ENCODE measurements around the gene EPHA6.

- TF ChIP-seq ZNF134 (CRISPR knock-in tag; conservative IDR thresholded peaks at IDR 0.05) (no peak), JUNB (CRISPR knock-in tag; conservative IDR thresholded peaks at IDR 0.05) (no peak), SP2 (IDR thresholded peaks at IDR 0.05; ENCODE audit: extremely low read depth, low read depth, low read length, poor library complexity, severe bottlenecking) (no peak), ATF6 (CRISPR knock-in tag; IDR thresholded peaks at IDR 0.05) (no peak), RFX5 (IDR thresholded peaks at IDR 0.05; ENCODE audit: low read depth, low read length) (no peak), SIN3A (IDR thresholded peaks at IDR 0.05; ENCODE audit: borderline replicate concordance in 2 of 2, control insufficient read depth in 1 of 2, low read depth in 2 of 2, low read length in 2 of 2) (no peak), FIP1L1 (IDR thresholded peaks at IDR 0.05; ENCODE audit: low read depth, low read length, poor library complexity, severe bottlenecking) (no peak), KDM1A (IDR thresholded peaks at IDR 0.05) (no peak), ZNF280B (CRISPR knock-in tag; IDR thresholded peaks at IDR 0.05) (no peak), NFIC (IDR thresholded peaks at IDR 0.05) (no peak), NBN (IDR thresholded peaks at IDR 0.05; ENCODE audit: low read depth) (no peak), ZNF407 (IDR thresholded peaks at IDR 0.05; ENCODE audit: low read depth) (no peak), ZFP30 (CRISPR knock-in tag; IDR thresholded peaks at IDR 0.05; ENCODE audit: borderline replicate concordance) (no peak), XRCC4 (IDR thresholded peaks at IDR 0.05; ENCODE audit: extremely low read depth, insufficient read depth, insufficient read length) (no peak)
These were observed 847.9 kb downstream of the EPHA6 start for GRCh38 chr3:97662264-97662663.

All from K562 (cell line).